ENCODE results near the gene ACBD3.

DNA sequence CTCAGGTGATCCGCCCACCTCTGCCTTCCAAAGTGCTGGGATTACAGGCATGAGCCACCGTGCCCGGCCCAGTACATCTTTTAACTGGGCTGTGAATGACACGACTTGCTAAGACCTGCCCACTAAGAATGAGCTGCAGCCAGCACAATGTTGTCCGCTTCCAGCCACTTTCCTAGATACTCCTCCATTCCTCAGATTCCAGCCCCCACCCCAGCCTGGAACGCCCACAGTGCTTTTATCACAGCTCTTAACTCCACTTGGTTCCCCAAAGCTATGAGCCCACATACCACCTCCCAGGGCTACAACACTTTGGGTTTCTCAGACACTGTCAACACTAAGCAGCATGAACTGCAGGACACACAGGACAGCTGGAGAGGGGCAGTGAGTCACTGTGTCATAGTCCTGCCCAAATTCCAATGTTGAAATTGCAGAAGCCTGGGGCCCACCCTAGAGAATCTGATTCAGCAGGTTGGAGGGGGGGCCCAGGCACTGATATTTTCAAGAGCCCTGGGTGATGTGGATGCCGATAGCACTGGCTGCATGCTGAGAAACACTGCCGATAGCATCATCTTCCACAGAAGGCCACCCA lies 58.0 kb downstream of the ACBD3 start:
- TF ChIP-seq CTCF (IDR thresholded peaks at IDR 0.05) (no peak), POLR2A (IDR thresholded peaks at IDR 0.05) (no peak)

Data from uterus (tissue), 2 donors.